ENCODE data around the gene MYH14. TPM values are rescaled to one million over a fixed set of nuclear protein-coding genes. Genes with fewer than 3 reads are reported as not detected.

Gene MYH14
- total RNA-seq, 1 donor from 2014 or later = 1.6 TPM

DNA sequence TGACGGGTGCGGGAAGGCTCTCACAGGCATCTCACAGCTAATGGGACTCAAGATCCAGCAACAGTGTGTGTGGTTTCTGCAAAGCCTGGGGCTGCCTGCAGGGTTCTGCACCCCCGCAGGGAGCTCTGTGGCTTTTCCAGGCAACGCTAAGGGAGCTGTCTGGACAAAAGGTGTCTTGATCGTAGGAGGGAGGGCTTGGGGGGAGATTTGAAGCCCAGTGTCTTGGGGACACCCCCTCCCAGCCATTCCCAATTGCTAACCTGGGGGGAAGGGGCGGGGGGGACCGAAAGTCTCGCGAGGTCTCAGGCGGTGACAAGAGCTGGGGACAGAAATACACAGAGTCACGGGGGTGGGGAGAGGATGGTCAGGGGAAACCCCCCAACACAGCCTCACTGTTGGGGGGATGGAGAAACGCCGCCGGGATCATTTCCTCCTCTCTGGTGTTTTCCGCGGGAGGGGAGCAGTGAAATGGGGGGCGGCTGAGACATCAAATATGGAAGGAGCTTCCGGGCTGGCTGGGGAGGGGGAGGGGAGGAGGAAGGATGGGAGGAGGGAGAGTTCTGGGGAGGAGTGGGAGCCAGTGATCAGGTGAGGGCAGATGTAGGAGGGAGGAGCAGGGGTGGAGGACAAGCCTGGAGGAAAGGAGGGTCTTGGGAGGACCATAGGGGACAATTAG is 112.5 kb downstream of the MYH14 start:
- Histone ChIP-seq H3K4me2 (peak overlapping the region; percentile 82), H3K79me2 (ENCODE audit: low read depth) (no peaks in the 10 kb centered on the region), H3K4me1 (peaks cover 14% of the 10 kb centered on the region), H3K9ac (no peak overlapping the region), H2AFZ (replicated peaks) (peak overlapping the region; percentile 92), H3K4me3 (peak overlapping the region; percentile 61), H3K27ac (no peak overlapping the region), H3K27me3 (peaks cover 47% of the 10 kb centered on the region), H3K36me3 (no peaks in the 10 kb centered on the region), H3K9me3 (ENCODE audit: low read depth) (no peaks in the 10 kb centered on the region), H4K20me1 (ENCODE audit: low read depth) (peaks cover 5% of the 10 kb centered on the region), H3F3A (ENCODE audit: low read depth) (peaks cover 46% of the 10 kb centered on the region)
- peaks cover 35% of the 10 kb centered on the region for H3K27me3 Mint-ChIP-seq (ENCODE audit: insufficient read depth, low read depth)
- H3K4me1 Mint-ChIP-seq = peaks cover 30% of the 10 kb centered on the region
- TF ChIP-seq, protein P1, sequence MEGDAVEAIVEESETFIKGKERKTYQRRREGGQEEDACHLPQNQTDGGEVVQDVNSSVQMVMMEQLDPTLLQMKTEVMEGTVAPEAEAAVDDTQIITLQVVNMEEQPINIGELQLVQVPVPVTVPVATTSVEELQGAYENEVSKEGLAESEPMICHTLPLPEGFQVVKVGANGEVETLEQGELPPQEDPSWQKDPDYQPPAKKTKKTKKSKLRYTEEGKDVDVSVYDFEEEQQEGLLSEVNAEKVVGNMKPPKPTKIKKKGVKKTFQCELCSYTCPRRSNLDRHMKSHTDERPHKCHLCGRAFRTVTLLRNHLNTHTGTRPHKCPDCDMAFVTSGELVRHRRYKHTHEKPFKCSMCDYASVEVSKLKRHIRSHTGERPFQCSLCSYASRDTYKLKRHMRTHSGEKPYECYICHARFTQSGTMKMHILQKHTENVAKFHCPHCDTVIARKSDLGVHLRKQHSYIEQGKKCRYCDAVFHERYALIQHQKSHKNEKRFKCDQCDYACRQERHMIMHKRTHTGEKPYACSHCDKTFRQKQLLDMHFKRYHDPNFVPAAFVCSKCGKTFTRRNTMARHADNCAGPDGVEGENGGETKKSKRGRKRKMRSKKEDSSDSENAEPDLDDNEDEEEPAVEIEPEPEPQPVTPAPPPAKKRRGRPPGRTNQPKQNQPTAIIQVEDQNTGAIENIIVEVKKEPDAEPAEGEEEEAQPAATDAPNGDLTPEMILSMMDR (IDR thresholded peaks at IDR 0.05) = peak; percentile 24
- TF ChIP-seq EZH2phosphoT487 (IDR thresholded peaks at IDR 0.05) = no peak
- TF ChIP-seq EZH2 (IDR thresholded peaks at IDR 0.05) = no peak
- H3K36me3 Mint-ChIP-seq = no peaks in the 10 kb centered on the region
- peak overlapping the region; percentile 86 for H3K4me3 Mint-ChIP-seq
- no peaks in the 10 kb centered on the region for H3K9me3 Mint-ChIP-seq
- H3K27ac Mint-ChIP-seq = no peak overlapping the region
- peak; percentile 83 for DNase-seq (ENCODE audit: low spot score)

DNA sequence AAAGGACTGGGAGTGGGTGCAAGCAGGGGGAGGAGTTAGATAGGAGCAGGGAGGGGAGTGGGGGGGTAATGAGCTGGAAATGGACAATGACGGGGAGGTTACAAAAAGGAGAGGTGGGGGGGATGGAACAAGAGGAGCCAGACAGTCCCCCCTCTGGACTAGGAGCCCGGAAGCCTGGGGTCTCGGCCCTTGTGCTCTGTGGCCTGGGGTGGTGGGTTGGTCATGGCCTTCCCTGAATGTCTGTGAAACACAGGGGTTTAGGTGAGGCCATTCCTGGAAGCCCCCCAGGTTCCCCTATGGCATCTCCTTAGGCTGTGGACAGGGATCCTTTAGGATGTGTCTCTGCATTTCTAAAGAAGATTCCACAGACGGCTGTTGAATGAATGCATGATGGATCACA is 113.7 kb downstream of the MYH14 start:
- no peak overlapping the region for H3K27ac Mint-ChIP-seq
- Histone ChIP-seq H4K20me1 (ENCODE audit: low read depth) (peaks cover 5% of the 10 kb centered on the region), H2AFZ (replicated peaks) (no peak overlapping the region), H3K27ac (no peak overlapping the region), H3K4me3 (no peak overlapping the region), H3K4me1 (peaks cover 14% of the 10 kb centered on the region), H3F3A (ENCODE audit: low read depth) (peaks cover 41% of the 10 kb centered on the region), H3K79me2 (ENCODE audit: low read depth) (no peaks in the 10 kb centered on the region), H3K9me3 (ENCODE audit: low read depth) (no peaks in the 10 kb centered on the region), H3K9ac (no peak overlapping the region), H3K27me3 (peaks cover 37% of the 10 kb centered on the region), H3K36me3 (no peaks in the 10 kb centered on the region), H3K4me2 (no peak overlapping the region)
- TF ChIP-seq, protein P1 (IDR thresholded peaks at IDR 0.05) = no peak
- TF ChIP-seq EZH2phosphoT487 (IDR thresholded peaks at IDR 0.05) = no peak
- TF ChIP-seq EZH2 (IDR thresholded peaks at IDR 0.05) = no peak
- H3K36me3 Mint-ChIP-seq = no peaks in the 10 kb centered on the region
- H3K27me3 Mint-ChIP-seq (ENCODE audit: insufficient read depth, low read depth) = peaks cover 35% of the 10 kb centered on the region
- H3K4me3 Mint-ChIP-seq = no peak overlapping the region
- H3K4me1 Mint-ChIP-seq = peaks cover 28% of the 10 kb centered on the region
- no peak for DNase-seq (ENCODE audit: low spot score)
- no peaks in the 10 kb centered on the region for H3K9me3 Mint-ChIP-seq

DNA sequence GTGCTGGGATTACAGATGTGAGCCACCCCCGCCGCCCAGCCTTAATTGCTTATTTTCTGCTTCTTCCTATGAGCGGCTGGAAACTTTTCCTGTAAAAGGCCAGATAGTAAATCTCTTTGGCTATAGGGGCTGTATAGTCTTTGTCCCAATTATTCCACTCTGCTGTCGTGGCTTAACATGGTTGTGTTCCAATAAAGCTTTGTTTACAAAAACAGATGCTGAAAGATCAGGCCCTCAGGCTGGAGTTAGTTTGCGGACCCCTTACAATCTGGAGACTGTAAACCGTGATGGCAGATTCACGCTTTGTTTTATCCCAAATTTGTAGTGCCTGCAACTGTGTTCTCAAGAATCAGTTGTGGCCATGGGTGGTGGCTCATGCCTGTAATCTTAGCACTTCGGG is 115.0 kb downstream of the MYH14 start:
- TF ChIP-seq, protein P1 (IDR thresholded peaks at IDR 0.05) = no peak
- no peak for TF ChIP-seq EZH2phosphoT487 (IDR thresholded peaks at IDR 0.05)
- TF ChIP-seq EZH2 (IDR thresholded peaks at IDR 0.05) = no peak
- Mint-ChIP-seq H3K9me3 (no peaks in the 10 kb centered on the region), H3K36me3 (no peaks in the 10 kb centered on the region), H3K27me3 (ENCODE audit: insufficient read depth, low read depth) (peaks cover 26% of the 10 kb centered on the region), H3K4me1 (peaks cover 19% of the 10 kb centered on the region), H3K27ac (no peak overlapping the region), H3K4me3 (no peak overlapping the region)
- Histone ChIP-seq H3K36me3 (no peaks in the 10 kb centered on the region), H3K27me3 (peaks cover 24% of the 10 kb centered on the region), H3K27ac (no peak overlapping the region), H3F3A (ENCODE audit: low read depth) (peaks cover 28% of the 10 kb centered on the region), H3K9me3 (ENCODE audit: low read depth) (no peaks in the 10 kb centered on the region), H3K79me2 (ENCODE audit: low read depth) (no peaks in the 10 kb centered on the region), H3K4me2 (no peak overlapping the region), H3K4me3 (no peak overlapping the region), H4K20me1 (ENCODE audit: low read depth) (peaks cover 1% of the 10 kb centered on the region), H3K9ac (no peak overlapping the region), H2AFZ (replicated peaks) (no peak overlapping the region), H3K4me1 (peaks cover 12% of the 10 kb centered on the region)
- no peak for DNase-seq (ENCODE audit: low spot score)

All from neural progenitor cell (in vitro differentiated cells).